Keratinocyte (primary cell): ENCODE measurements around the gene ERC2. TPM values are rescaled to one million over a fixed set of nuclear protein-coding genes. Genes with fewer than 3 reads are reported as not detected.

Experiments
- DNase-seq: peaks from one replicate; pipeline ENCODE4 v3.0.0-alpha.2; 2011; ENCODE audit warnings: low read depth, missing footprints, low spot score
- FAIRE-seq: peaks from 2 replicates; lab custom pipeline; 2011; peaks lifted over from hg19 to GRCh38; lab: Jason Lieb, UNC
- H2AFZ ChIP-seq: 2 replicates; pipeline ENCODE4 v1.6.0; 2012; ENCODE audit warnings: low read length, control low read depth, inconsistent platforms; ENCODE audit not compliant: control insufficient read depth
- H3K27ac ChIP-seq: 2 replicates; pipeline ENCODE4 v1.5.1; 2011; ENCODE audit warnings: low read length; ENCODE audit not compliant: control insufficient read depth, insufficient read depth
- H3K27me3 ChIP-seq: 3 replicates; pipeline ENCODE4 v1.6.0; 2011; ENCODE audit warnings: low read length; ENCODE audit not compliant: control insufficient read depth, insufficient read depth; ENCODE audit errors: extremely low read depth
- H3K36me3 ChIP-seq, 2 experiments: 2 replicates in 1 of 2; 3 replicates in 1 of 2; pipeline ENCODE4 v1.5.1; 2011; ENCODE audit warnings: low read length in 2 of 2, mild to moderate bottlenecking in 1 of 2; ENCODE audit not compliant: control insufficient read depth in 2 of 2, insufficient read depth in 2 of 2; ENCODE audit errors: extremely low read depth in 1 of 2
- H3K4me1 ChIP-seq: 3 replicates; pipeline ENCODE4 v1.5.1; 2011; ENCODE audit warnings: low read length; ENCODE audit not compliant: control insufficient read depth, insufficient read depth; ENCODE audit errors: extremely low read depth
- H3K4me2 ChIP-seq: 3 replicates; pipeline ENCODE4 v1.6.0; 2011; ENCODE audit warnings: low read depth, low read length; ENCODE audit not compliant: control insufficient read depth, insufficient read depth; ENCODE audit errors: extremely low read depth
- H3K4me3 ChIP-seq, 3 experiments: fragments of 200-600 bp in 1 of 3; sonication (generic) in 1 of 3; 2 replicates in 2 of 3; 3 replicates in 1 of 3; pipeline ENCODE4 v1.5.1; 2011 to 2016; ENCODE audit warnings: low read length in 3 of 3, mild to moderate bottlenecking in 3 of 3, control low read depth in 2 of 3, inconsistent platforms in 1 of 3, low read depth in 1 of 3, mixed read lengths in 1 of 3, mixed run types in 1 of 3, moderate library complexity in 1 of 3; ENCODE audit not compliant: control insufficient read depth in 2 of 3, insufficient read depth in 2 of 3; ENCODE audit errors: extremely low read depth in 1 of 3
- H3K79me2 ChIP-seq: 2 replicates; pipeline ENCODE4 v1.6.0; 2012; ENCODE audit warnings: low read length; ENCODE audit not compliant: control insufficient read depth, insufficient read depth
- H3K9ac ChIP-seq: 3 replicates; pipeline ENCODE4 v1.6.0; 2011; ENCODE audit warnings: low read length; ENCODE audit not compliant: control insufficient read depth, insufficient read depth; ENCODE audit errors: extremely low read depth
- H3K9me1 ChIP-seq: 3 replicates; pipeline ENCODE4 v1.6.0; 2011; ENCODE audit warnings: low read length; ENCODE audit not compliant: control insufficient read depth, insufficient read depth; ENCODE audit errors: extremely low read depth
- H3K9me3 ChIP-seq: 2 replicates; pipeline ENCODE4 v1.5.1; 2012; ENCODE audit warnings: low read depth, low read length; ENCODE audit not compliant: control insufficient read depth
- H4K20me1 ChIP-seq: 3 replicates; pipeline ENCODE4 v1.6.0; 2011; ENCODE audit warnings: low read length; ENCODE audit not compliant: control insufficient read depth, insufficient read depth; ENCODE audit errors: extremely low read depth
- CTCF ChIP-seq, 3 experiments: IDR thresholded peaks in 1 of 3; conservative IDR thresholded peaks in 1 of 3; optimal IDR thresholded peaks in 1 of 3; 2 replicates in 2 of 3; 3 replicates in 1 of 3; pipeline versions ENCODE3 to v1.5.1; 2011; ENCODE audit warnings: low read length in 3 of 3, mild to moderate bottlenecking in 3 of 3, moderate library complexity in 2 of 3, control low read depth in 1 of 3, inconsistent platforms in 1 of 3; ENCODE audit not compliant: insufficient read depth in 2 of 3; ENCODE audit errors: extremely low read depth in 1 of 3
- EZH2 ChIP-seq: IDR thresholded peaks from one replicate; pipeline ENCODE4 v1.6.1; 2012; ENCODE audit warnings: inconsistent platforms, mild to moderate bottlenecking, low read length, moderate library complexity
- dilution Hi-C: fragments of 300-500 bp; cut with MboI; formaldehyde crosslinking; loops from one replicate; pipeline ENCODE4 v1.7.0; 2020; ENCODE audit warnings: low sequenced_read_pairs; ENCODE audit not compliant: extremely low pct_ligation_motif_present
- polyA plus RNA-seq, 5 experiments: library from polyadenylated mRNA; depleted of rRNA in 3 of 5; stranded (reverse) in 3 of 5; stranded (forward) in 1 of 5; unstranded in 1 of 5; fragments of >200 nt; gene quantifications; 1 replicate in 1 of 5; 2 replicates in 3 of 5; 3 replicates in 1 of 5; pipeline versions ENCODE4 v1.2.1 to v1.2.3, GENCODE V29; 2011 to 2012; ENCODE audit warnings: missing spikeins in 2 of 5, low read depth in 1 of 5, low replicate concordance in 1 of 5

ERC2 gene
- polyA plus RNA-seq, 1 donor (not counting 4 experiments of a cell fraction or from before 2014, with no cell fraction given): 0.08 TPM

- FAIRE-seq (no peak), DNase-seq (no peak)
- H3K4me1 ChIP-seq: peaks cover 12% of the 10 kb centered on the region
- no peak overlapping the region for H3K9ac ChIP-seq
- H3K36me3 ChIP-seq: no peaks in the 10 kb centered on the region
- H2AFZ ChIP-seq: no peak overlapping the region
- TF ChIP-seq EZH2 (no peak), CTCF (optimal IDR thresholded peaks at IDR 0.05 in 1 of 3, IDR thresholded peaks at IDR 0.05 in 1 of 3, conservative IDR thresholded peaks at IDR 0.05 in 1 of 3; ENCODE audit: extremely low read depth in 1 of 3, insufficient read depth in 2 of 3, low read length in 3 of 3) (no peak)
- H4K20me1 ChIP-seq: no peaks in the 10 kb centered on the region
- no peak overlapping the region for H3K4me3 ChIP-seq
- dilution Hi-C loops: no loop called here
- peaks cover 2% of the 10 kb centered on the region for H3K9me3 ChIP-seq
- no peak overlapping the region for H3K4me2 ChIP-seq
- H3K9me1 ChIP-seq: no peaks in the 10 kb centered on the region
- H3K27ac ChIP-seq: no peak overlapping the region
- H3K79me2 ChIP-seq: no peaks in the 10 kb centered on the region
- no peaks in the 10 kb centered on the region for H3K27me3 ChIP-seq
These were observed 891.5 kb downstream of the ERC2 start for GRCh38 chr3:55576621-55577388.

- no peak for FAIRE-seq
- Histone ChIP-seq H3K9me1 (no peaks in the 10 kb centered on the region), H3K9me3 (peaks cover 2% of the 10 kb centered on the region), H3K4me2 (no peak overlapping the region), H4K20me1 (no peaks in the 10 kb centered on the region), H3K27ac (no peak overlapping the region), H3K79me2 (no peaks in the 10 kb centered on the region), H3K9ac (no peak overlapping the region), H3K4me1 (peaks cover 11% of the 10 kb centered on the region), H2AFZ (no peak overlapping the region), H3K27me3 (no peaks in the 10 kb centered on the region), H3K36me3 (no peaks in the 10 kb centered on the region), H3K4me3 (no peak overlapping the region)
- TF ChIP-seq CTCF (optimal IDR thresholded peaks at IDR 0.05 in 1 of 3, IDR thresholded peaks at IDR 0.05 in 1 of 3, conservative IDR thresholded peaks at IDR 0.05 in 1 of 3; ENCODE audit: extremely low read depth in 1 of 3, insufficient read depth in 2 of 3, low read length in 3 of 3) (no peak), EZH2 (no peak)
- dilution Hi-C loops: no loop called here
- no peak for DNase-seq
These were observed 893.6 kb downstream of the ERC2 start for GRCh38 chr3:55574671-55575070.
